Measurements from ENCODE around the gene PDHX. TPM values are rescaled to one million over a fixed set of nuclear protein-coding genes. Genes with fewer than 3 reads are reported as not detected.

The PDHX gene
- total RNA-seq, 1 donor from 2014 or later, result 39.1 TPM

DNA sequence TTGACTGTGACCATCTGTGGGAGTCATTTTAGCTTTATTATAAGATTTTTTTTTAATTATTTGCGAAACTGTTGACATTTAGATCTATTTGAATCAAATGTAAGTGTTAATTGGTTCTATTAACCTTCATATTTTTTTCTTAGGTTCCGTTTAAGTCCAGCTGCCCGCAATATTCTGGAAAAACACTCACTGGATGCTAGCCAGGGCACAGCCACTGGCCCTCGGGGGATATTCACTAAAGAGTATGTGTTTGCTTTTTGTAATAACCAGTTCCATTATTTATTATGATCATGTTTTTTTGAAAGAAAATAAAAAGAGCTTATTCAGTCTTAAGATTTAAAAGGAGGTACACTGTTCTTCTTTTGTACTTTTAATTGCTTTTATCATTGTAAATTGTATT lies 43.9 kb downstream of the PDHX start:
- no peak for ATAC-seq
- intact Hi-C loops (cut with DNase I), result no loop called here

DNA sequence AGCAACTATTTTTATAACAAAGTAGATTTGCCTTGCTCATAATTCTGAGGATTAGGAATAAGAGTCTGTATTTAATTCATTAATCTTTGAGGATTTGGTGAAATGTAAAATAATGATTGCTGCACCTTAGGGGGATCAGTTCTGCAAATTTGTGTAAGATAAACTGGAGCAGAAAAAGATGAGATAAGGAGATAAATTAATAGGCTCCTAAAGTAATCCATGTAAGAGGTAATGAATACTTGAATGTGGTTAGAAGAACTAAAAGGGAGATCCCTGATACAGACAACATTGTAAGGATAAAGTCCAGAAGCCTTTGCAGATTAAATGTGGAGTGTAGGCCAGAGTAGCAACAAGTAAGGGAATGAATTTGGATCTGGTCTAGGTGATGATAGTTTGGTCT lies 45.6 kb downstream of the PDHX start:
- Histone ChIP-seq H3K9me3 (no peaks in the 10 kb centered on the region), H3K27ac (no peak overlapping the region), H3K36me3 (peaks cover 25% of the 10 kb centered on the region), H3K4me3 (no peak overlapping the region), H3K27me3 (ENCODE audit: low read depth) (no peaks in the 10 kb centered on the region), H3K4me1 (no peaks in the 10 kb centered on the region)
- intact Hi-C loops (cut with DNase I), result no loop called here
- TF ChIP-seq, protein P1, sequence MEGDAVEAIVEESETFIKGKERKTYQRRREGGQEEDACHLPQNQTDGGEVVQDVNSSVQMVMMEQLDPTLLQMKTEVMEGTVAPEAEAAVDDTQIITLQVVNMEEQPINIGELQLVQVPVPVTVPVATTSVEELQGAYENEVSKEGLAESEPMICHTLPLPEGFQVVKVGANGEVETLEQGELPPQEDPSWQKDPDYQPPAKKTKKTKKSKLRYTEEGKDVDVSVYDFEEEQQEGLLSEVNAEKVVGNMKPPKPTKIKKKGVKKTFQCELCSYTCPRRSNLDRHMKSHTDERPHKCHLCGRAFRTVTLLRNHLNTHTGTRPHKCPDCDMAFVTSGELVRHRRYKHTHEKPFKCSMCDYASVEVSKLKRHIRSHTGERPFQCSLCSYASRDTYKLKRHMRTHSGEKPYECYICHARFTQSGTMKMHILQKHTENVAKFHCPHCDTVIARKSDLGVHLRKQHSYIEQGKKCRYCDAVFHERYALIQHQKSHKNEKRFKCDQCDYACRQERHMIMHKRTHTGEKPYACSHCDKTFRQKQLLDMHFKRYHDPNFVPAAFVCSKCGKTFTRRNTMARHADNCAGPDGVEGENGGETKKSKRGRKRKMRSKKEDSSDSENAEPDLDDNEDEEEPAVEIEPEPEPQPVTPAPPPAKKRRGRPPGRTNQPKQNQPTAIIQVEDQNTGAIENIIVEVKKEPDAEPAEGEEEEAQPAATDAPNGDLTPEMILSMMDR (IDR thresholded peaks at IDR 0.05), result no peak
- ATAC-seq, result no peak
- no peak for DNase-seq

More for the DNA sequence above, 43.9 kb downstream of the PDHX start:
- H3K9me3 ChIP-seq, result no peaks in the 10 kb centered on the region
- H3K36me3 ChIP-seq, result peaks cover 16% of the 10 kb centered on the region
- H3K27me3 ChIP-seq (ENCODE audit: low read depth), result no peaks in the 10 kb centered on the region
- H3K4me1 ChIP-seq, result no peaks in the 10 kb centered on the region
- TF ChIP-seq, protein P1 (IDR thresholded peaks at IDR 0.05), result no peak
- no peak overlapping the region for H3K27ac ChIP-seq
- H3K4me3 ChIP-seq, result no peak overlapping the region
- no peak for DNase-seq

DNA sequence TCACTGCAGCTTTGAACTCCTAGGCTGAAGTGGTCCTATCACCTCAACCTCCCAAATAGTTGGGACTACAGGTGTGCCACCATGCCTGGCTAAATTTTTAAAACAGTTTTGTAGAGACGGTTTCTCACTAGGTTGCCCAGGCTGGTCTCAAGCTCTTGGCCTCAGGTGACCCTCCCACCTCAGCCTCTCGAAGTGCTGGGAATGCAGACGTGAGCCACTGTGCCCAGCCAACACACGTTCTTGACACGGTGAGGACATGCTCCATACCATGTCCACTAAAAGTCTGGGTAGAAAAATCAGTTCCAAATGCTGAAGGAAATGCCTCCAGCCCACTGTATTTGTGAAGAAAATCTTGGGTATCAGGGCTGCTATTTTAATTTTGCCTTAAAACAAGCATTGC lies 46.9 kb downstream of the PDHX start:
- Histone ChIP-seq H3K36me3 (peaks cover 28% of the 10 kb centered on the region), H3K27ac (no peak overlapping the region), H3K9me3 (no peaks in the 10 kb centered on the region), H3K4me1 (no peaks in the 10 kb centered on the region), H3K27me3 (ENCODE audit: low read depth) (no peaks in the 10 kb centered on the region), H3K4me3 (no peak overlapping the region)
- intact Hi-C loops (cut with DNase I), result no loop called here
- ATAC-seq, result peak in 1 of 2 donors; percentile 56
- TF ChIP-seq, protein P1 (IDR thresholded peaks at IDR 0.05), result no peak
- DNase-seq, result peak; percentile 50

DNA sequence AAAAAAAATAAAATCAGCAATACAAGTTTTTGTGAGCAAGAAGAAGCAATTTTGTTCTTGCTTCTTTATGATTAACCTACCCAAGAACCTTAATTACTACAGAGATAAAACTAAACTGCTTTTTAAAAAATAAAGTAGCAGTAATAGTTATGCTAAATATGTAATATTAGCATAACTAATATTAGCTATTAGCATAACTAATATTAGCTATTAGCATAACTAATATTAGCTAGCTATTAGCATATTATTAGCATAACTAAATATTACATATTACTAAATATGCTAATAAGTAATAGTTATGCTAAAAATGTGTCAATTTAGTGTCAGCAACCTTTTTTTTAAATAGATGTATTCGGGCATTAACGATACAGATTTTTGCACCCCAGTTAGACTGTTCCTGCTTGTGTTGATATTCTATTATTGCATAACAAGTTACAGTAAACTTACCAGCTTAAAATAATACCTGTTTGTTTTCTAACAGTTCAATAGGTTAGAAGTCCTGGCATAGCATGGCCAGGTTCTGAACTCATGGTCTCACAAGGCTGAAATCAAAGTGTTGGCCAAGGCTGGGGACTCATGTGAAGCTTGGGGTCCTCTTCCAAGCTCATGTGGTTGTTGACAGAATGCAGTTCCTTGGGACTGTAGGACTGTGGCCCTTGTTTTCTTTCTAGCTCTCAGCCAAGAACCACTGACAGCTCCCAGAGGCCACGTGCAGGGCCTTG lies 48.4 kb downstream of the PDHX start:
- no peak overlapping the region for H3K27ac ChIP-seq
- H3K27me3 ChIP-seq (ENCODE audit: low read depth), result no peaks in the 10 kb centered on the region
- no peak for DNase-seq
- no peak overlapping the region for H3K4me3 ChIP-seq
- H3K4me1 ChIP-seq, result no peaks in the 10 kb centered on the region
- intact Hi-C loops (cut with DNase I), result no loop called here
- no peaks in the 10 kb centered on the region for H3K9me3 ChIP-seq
- ATAC-seq, result no peak
- peaks cover 40% of the 10 kb centered on the region for H3K36me3 ChIP-seq
- TF ChIP-seq, protein P1 (IDR thresholded peaks at IDR 0.05), result no peak

DNA sequence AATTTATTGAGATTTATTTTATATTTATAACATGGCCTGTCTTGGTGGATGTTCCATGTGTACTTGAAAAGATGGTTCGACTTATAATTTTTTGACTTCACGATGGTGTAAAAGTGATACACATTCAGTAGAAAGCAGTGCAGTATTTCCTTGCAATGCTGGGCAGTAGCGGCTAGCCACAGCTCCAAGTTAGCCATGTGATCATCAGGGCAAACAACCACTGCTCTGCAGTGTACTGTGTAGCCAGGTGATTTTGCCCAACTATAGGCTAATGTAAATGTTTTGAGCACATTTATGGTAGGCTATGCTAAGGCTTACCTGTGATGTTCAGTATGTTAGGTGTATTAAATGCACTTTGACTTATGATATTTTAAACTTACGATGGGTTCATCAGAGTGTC lies 52.4 kb downstream of the PDHX start:
- peaks cover 44% of the 10 kb centered on the region for H3K36me3 ChIP-seq
- no peak for DNase-seq
- H3K27me3 ChIP-seq (ENCODE audit: low read depth), result no peaks in the 10 kb centered on the region
- no peak overlapping the region for H3K4me3 ChIP-seq
- ATAC-seq, result no peak
- TF ChIP-seq, protein P1 (IDR thresholded peaks at IDR 0.05), result no peak
- no peaks in the 10 kb centered on the region for H3K9me3 ChIP-seq
- H3K4me1 ChIP-seq, result no peaks in the 10 kb centered on the region
- no peak overlapping the region for H3K27ac ChIP-seq
- intact Hi-C loops (cut with DNase I), result no loop called here

All from lower lobe of right lung (tissue), 2 donors.